Brain microvascular endothelial cell (primary cell): ENCODE measurements around the gene PRPS1.

Experiments
- DNase-seq: peaks from one replicate; pipeline ENCODE4 v3.0.0-alpha.2; 2020
- H3K27ac ChIP-seq: fragments of 250-450 bp; sonication (Bioruptor Pico); 2 replicates; pipeline ENCODE4 v1.5.1; 2020; ENCODE audit warnings: mild to moderate bottlenecking, moderate library complexity
- H3K27me3 ChIP-seq: fragments of 250-450 bp; sonication (Bioruptor Pico); replicated peaks from 2 replicates; pipeline ENCODE4 v1.5.1; 2020; ENCODE audit warnings: mild to moderate bottlenecking
- H3K36me3 ChIP-seq: fragments of 250-450 bp; sonication (Bioruptor Pico); replicated peaks from 2 replicates; pipeline ENCODE4 v1.5.1; 2020; ENCODE audit warnings: mild to moderate bottlenecking
- H3K4me3 ChIP-seq: 2 replicates; pipeline ENCODE4 v1.5.1; 2011; ENCODE audit warnings: low read depth, mild to moderate bottlenecking, control low read depth, low read length, moderate library complexity
- CTCF ChIP-seq: IDR thresholded peaks from 2 replicates; pipeline ENCODE4 v1.5.1; 2011; ENCODE audit warnings: low read depth, mild to moderate bottlenecking, moderate library complexity, low read length, control low read depth, inconsistent platforms; ENCODE audit errors: missing control alignments
- in situ Hi-C: cut with HindIII; loops from 2 replicates; pipeline ENCODE4 v1.10.0; 2017; ENCODE audit warnings: low sequenced_read_pairs, low pct_ligation_motif_present

Gene PRPS1

GRCh38 chrX:107677501-107677901 lies 49.2 kb downstream of the PRPS1 start:
- in situ Hi-C loops: no loop called here
- peak overlapping the region; percentile 99 for H3K27ac ChIP-seq
- DNase-seq: peak; percentile 28
- TF ChIP-seq CTCF: no peak
- no peaks in the 10 kb centered on the region for H3K27me3 ChIP-seq
- H3K36me3 ChIP-seq: no peaks in the 10 kb centered on the region
- H3K4me3 ChIP-seq: no peak overlapping the region

GRCh38 chrX:107677909-107678308 lies 49.6 kb downstream of the PRPS1 start:
- no peak for DNase-seq
- TF ChIP-seq CTCF: no peak
- no peaks in the 10 kb centered on the region for H3K36me3 ChIP-seq
- in situ Hi-C loops: no loop called here
- H3K27me3 ChIP-seq: no peaks in the 10 kb centered on the region
- peak overlapping the region; percentile 99 for H3K27ac ChIP-seq
- no peak overlapping the region for H3K4me3 ChIP-seq

- TF ChIP-seq CTCF: no peak
- Histone ChIP-seq H3K27ac (peak overlapping the region; percentile 99), H3K4me3 (no peak overlapping the region), H3K36me3 (no peaks in the 10 kb centered on the region), H3K27me3 (no peaks in the 10 kb centered on the region)
- in situ Hi-C loops: no loop called here
- peak; percentile 78 for DNase-seq
Measured at GRCh38 chrX:107678957-107679740, 50.8 kb downstream of the PRPS1 start.

- no peak overlapping the region for H3K4me3 ChIP-seq
- no peaks in the 10 kb centered on the region for H3K27me3 ChIP-seq
- no peak for DNase-seq
- H3K36me3 ChIP-seq: no peaks in the 10 kb centered on the region
- TF ChIP-seq CTCF: no peak
- in situ Hi-C loops: no loop called here
- no peak overlapping the region for H3K27ac ChIP-seq
Measured at GRCh38 chrX:107682256-107682655, 53.9 kb downstream of the PRPS1 start.

- TF ChIP-seq CTCF: no peak
- Histone ChIP-seq H3K36me3 (no peaks in the 10 kb centered on the region), H3K27me3 (no peaks in the 10 kb centered on the region), H3K4me3 (no peak overlapping the region), H3K27ac (no peak overlapping the region)
- in situ Hi-C loops: no loop called here
- no peak for DNase-seq
Measured at GRCh38 chrX:107683124-107683895, 55.0 kb downstream of the PRPS1 start.
